SK-N-SH treated with all-trans-retinoic acid at 6 μM for 48 hours (cell line): ENCODE data around the gene UBXN1.

ENCODE experiments used
- BACH2 ChIP-seq: fragments of 250-450 bp; sonication (Bioruptor Pico); IDR thresholded peaks from 2 replicates; pipeline ENCODE4 v1.9.0; 2021; ENCODE audit warnings: mild to moderate bottlenecking, borderline replicate concordance
- PPARA ChIP-seq: fragments of 250-450 bp; sonication (Bioruptor Pico); IDR thresholded peaks from 2 replicates; pipeline ENCODE4 v1.5.0; 2020; ENCODE audit warnings: mild to moderate bottlenecking, borderline replicate concordance
- RARB ChIP-seq: fragments of 250-450 bp; sonication (Bioruptor Pico); IDR thresholded peaks from 2 replicates; pipeline ENCODE4 v1.8.0; 2021; ENCODE audit warnings: mild to moderate bottlenecking, moderate library complexity
- TCF4 ChIP-seq: fragments of 250-450 bp; sonication (Bioruptor Pico); IDR thresholded peaks from 2 replicates; pipeline ENCODE4 v1.8.0; 2021; ENCODE audit warnings: mild to moderate bottlenecking, moderate library complexity, borderline replicate concordance
- ZFP30 ChIP-seq: fragments of 450-650 bp; formaldehyde crosslinking; IDR thresholded peaks from 2 replicates; pipeline ENCODE4 v1.5.0; 2022; ENCODE audit warnings: mild to moderate bottlenecking, moderate library complexity
- ZNF70 ChIP-seq: fragments of 450-650 bp; formaldehyde crosslinking; IDR thresholded peaks from 2 replicates; pipeline ENCODE4 v1.5.0; 2020; ENCODE audit warnings: mild to moderate bottlenecking, moderate library complexity
- ZNF8 ChIP-seq: fragments of 450-650 bp; formaldehyde crosslinking; IDR thresholded peaks from 2 replicates; pipeline ENCODE4 v1.5.0; 2020; ENCODE audit warnings: mild to moderate bottlenecking, moderate library complexity
- TF ChIP-seq, protein P1 (sequence below): fragments of 250-450 bp; sonication (Bioruptor Pico); IDR thresholded peaks from 2 replicates; pipeline ENCODE4 v1.5.1; 2020; ENCODE audit warnings: low read depth, mild to moderate bottlenecking, moderate library complexity
- TF ChIP-seq, protein P2 (sequence below): fragments of 250-450 bp; sonication (Bioruptor Pico); IDR thresholded peaks from 2 replicates; pipeline ENCODE4 v1.8.0; 2020; ENCODE audit warnings: mild to moderate bottlenecking, moderate library complexity, borderline replicate concordance

DNA sequence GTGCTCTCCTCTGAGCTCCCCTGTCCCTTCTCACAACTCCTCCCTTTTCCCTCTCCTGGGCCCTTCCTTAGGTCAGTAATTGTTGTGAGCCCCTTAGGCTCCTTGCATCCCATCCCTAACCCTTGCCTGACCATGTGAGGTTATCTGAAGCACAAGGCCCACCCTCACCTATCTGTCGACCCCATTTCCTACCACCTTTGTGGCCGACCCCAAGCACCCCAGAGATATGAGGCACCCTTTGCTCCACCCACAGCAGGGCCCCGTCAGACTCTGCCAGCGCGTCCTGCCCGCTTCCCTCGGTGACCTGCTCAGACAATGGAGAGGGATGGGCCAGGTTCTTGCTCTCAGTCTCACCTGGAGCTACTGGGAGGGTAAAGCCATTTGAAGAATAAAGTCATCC, 29.9 kb upstream of the UBXN1 start:
- TF ChIP-seq ZFP30 (CRISPR knock-in tag) (no peak), RARB (CRISPR knock-in tag) (no peak), PPARA (CRISPR knock-in tag) (no peak), ZNF8 (CRISPR knock-in tag) (no peak), ZNF70 (CRISPR knock-in tag) (no peak), TCF4 (CRISPR knock-in tag) (no peak), BACH2 (CRISPR knock-in tag) (no peak)
- TF ChIP-seq, protein P1, sequence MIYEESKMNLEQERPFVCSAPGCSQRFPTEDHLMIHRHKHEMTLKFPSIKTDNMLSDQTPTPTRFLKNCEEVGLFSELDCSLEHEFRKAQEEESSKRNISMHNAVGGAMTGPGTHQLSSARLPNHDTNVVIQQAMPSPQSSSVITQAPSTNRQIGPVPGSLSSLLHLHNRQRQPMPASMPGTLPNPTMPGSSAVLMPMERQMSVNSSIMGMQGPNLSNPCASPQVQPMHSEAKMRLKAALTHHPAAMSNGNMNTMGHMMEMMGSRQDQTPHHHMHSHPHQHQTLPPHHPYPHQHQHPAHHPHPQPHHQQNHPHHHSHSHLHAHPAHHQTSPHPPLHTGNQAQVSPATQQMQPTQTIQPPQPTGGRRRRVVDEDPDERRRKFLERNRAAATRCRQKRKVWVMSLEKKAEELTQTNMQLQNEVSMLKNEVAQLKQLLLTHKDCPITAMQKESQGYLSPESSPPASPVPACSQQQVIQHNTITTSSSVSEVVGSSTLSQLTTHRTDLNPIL (CRISPR knock-in tag): no peak
- TF ChIP-seq, protein P2, sequence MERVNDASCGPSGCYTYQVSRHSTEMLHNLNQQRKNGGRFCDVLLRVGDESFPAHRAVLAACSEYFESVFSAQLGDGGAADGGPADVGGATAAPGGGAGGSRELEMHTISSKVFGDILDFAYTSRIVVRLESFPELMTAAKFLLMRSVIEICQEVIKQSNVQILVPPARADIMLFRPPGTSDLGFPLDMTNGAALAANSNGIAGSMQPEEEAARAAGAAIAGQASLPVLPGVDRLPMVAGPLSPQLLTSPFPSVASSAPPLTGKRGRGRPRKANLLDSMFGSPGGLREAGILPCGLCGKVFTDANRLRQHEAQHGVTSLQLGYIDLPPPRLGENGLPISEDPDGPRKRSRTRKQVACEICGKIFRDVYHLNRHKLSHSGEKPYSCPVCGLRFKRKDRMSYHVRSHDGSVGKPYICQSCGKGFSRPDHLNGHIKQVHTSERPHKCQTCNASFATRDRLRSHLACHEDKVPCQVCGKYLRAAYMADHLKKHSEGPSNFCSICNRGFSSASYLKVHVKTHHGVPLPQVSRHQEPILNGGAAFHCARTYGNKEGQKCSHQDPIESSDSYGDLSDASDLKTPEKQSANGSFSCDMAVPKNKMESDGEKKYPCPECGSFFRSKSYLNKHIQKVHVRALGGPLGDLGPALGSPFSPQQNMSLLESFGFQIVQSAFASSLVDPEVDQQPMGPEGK (CRISPR knock-in tag): no peak
